K562 (cell line): ENCODE results near the gene CYP11A1. TPM values are rescaled to one million over a fixed set of nuclear protein-coding genes. Genes with fewer than 3 reads are reported as not detected.

ENCODE experiments used
- ATAC-seq: fragments of 200-7000 bp; cut with Tn5 transposase; 3 replicates; pipeline ENCODE4 v1.9.1; 2020; ENCODE audit warnings: moderate library complexity
- BruUV-seq: library from RNA; stranded (reverse); fragments of 400-500 nt; replicated peaks from 2 replicates; lab custom pipeline; 2021; lab: Mats Ljungman, UMichigan
- CTCF ChIA-PET: fragments of 300-600 bp; formaldehyde crosslinking; extraction: SDS; loops from one replicate; lab custom pipeline; 2021; ENCODE audit warnings: low intra/inter-chr PET ratio; lab: Yijun Ruan, JAX
- POLR2A ChIA-PET: fragments of 300-600, 350-650 bp; sonication (Branson Sonifier 250); formaldehyde crosslinking; extraction: SDS; loops from one replicate; lab custom pipeline; 2021; ENCODE audit warnings: antibody characterized with exemption, inconsistent platforms; lab: Yijun Ruan, JAX
- DNase-seq, 4 experiments: peaks; one replicate each; pipeline versions ENCODE4 v3.0.0 to v3.0.0-alpha.2; 2011 to 2018; ENCODE audit warnings: low spot score in 3 of 4, mixed read lengths in 3 of 4; ENCODE audit errors: extremely low read depth in 1 of 4
- FAIRE-seq: peaks from 2 replicates; lab custom pipeline; 2011; peaks lifted over from hg19 to GRCh38; lab: Jason Lieb, UNC
- H2AFZ ChIP-seq: 2 replicates; pipeline ENCODE4 v1.6.0; 2011; ENCODE audit warnings: low read depth, low read length, control low read depth, inconsistent platforms
- H3K27ac ChIP-seq: fragments of 200-600 bp; 3 replicates; pipeline ENCODE4 v1.8.0; 2011; ENCODE audit warnings: low read depth, mild to moderate bottlenecking, control low read depth, inconsistent platforms, low read length, moderate library complexity, mixed read lengths; ENCODE audit errors: extremely low read depth
- H3K27me3 ChIP-seq, 2 experiments: fragments of 300-600 bp in 1 of 2; 2 replicates in 1 of 2; 3 replicates in 1 of 2; pipeline versions ENCODE4 v1.6.0 to v1.8.0; 2011; ENCODE audit warnings: inconsistent platforms in 2 of 2, low read length in 2 of 2, mild to moderate bottlenecking in 1 of 2, mixed read lengths in 1 of 2, moderate library complexity in 1 of 2; ENCODE audit not compliant: control insufficient read depth in 2 of 2, insufficient read depth in 2 of 2
- H3K36me3 ChIP-seq: fragments of 300-600 bp; 3 replicates; pipeline ENCODE4 v1.8.0; 2011; ENCODE audit warnings: mild to moderate bottlenecking, low read length, inconsistent platforms; ENCODE audit not compliant: control insufficient read depth, insufficient read depth
- H3K4me1 ChIP-seq, 2 experiments: fragments of 200-600 bp in 1 of 2; replicated peaks in 1 of 2; 2 replicates in 1 of 2; 3 replicates in 1 of 2; pipeline versions ENCODE4 v1.5.1 to v1.8.0; 2011; ENCODE audit warnings: inconsistent platforms in 2 of 2, low read length in 2 of 2, mild to moderate bottlenecking in 1 of 2, mixed read lengths in 1 of 2, moderate library complexity in 1 of 2; ENCODE audit not compliant: control insufficient read depth in 2 of 2, insufficient read depth in 2 of 2
- H3K4me2 ChIP-seq: 2 replicates; pipeline ENCODE4 v1.6.1; 2011; ENCODE audit warnings: low read length, control low read depth, inconsistent platforms, mixed read lengths; ENCODE audit not compliant: insufficient read depth
- H3K4me3 ChIP-seq: fragments of 200-600 bp; sonication (generic), shearing (Covaris generic); 2 replicates; pipeline ENCODE4 v1.5.1; 2016; ENCODE audit warnings: control low read depth, inconsistent platforms
- H3K79me2 ChIP-seq: fragments of 200-600 bp; 3 replicates; pipeline ENCODE4 v1.8.0; 2011; ENCODE audit warnings: low read length, inconsistent platforms; ENCODE audit not compliant: control insufficient read depth, insufficient read depth
- H3K9ac ChIP-seq, 2 experiments: 2 replicates each; pipeline versions ENCODE4 v1.6.0 to v1.6.1; 2011; ENCODE audit warnings: low read depth in 2 of 2, low read length in 2 of 2, control low read depth in 1 of 2, inconsistent platforms in 1 of 2, mild to moderate bottlenecking in 1 of 2, mixed read lengths in 1 of 2; ENCODE audit not compliant: insufficient read depth in 1 of 2
- H3K9me1 ChIP-seq: one replicate; pipeline ENCODE4 v1.6.0; 2011; ENCODE audit warnings: inconsistent platforms, mild to moderate bottlenecking, low read length, moderate library complexity; ENCODE audit not compliant: control insufficient read depth, insufficient read depth
- H3K9me3 ChIP-seq: replicated peaks from 2 replicates; pipeline ENCODE4 v1.5.1; 2011; ENCODE audit warnings: low read depth, low read length, inconsistent platforms; ENCODE audit not compliant: control insufficient read depth, insufficient read depth
- H4K20me1 ChIP-seq: replicated peaks from 2 replicates; pipeline ENCODE4 v1.6.1; 2011; ENCODE audit warnings: low read length, inconsistent platforms, mixed read lengths; ENCODE audit not compliant: control insufficient read depth, insufficient read depth
- ATF1 ChIP-seq, 2 experiments: fragments of 450-650 bp in 1 of 2; IDR thresholded peaks; 2 replicates each; pipeline ENCODE4 v1.6.1; 2016; ENCODE audit warnings: missing compliant biosample characterization in 1 of 2, missing genetic modification characterization in 1 of 2
- BCOR ChIP-seq: fragments of 450-650 bp; IDR thresholded peaks from 2 replicates; pipeline ENCODE4 v1.6.1; 2016
- CGGBP1 ChIP-seq: fragments of 250-450 bp; sonication (Bioruptor Pico); IDR thresholded peaks from 2 replicates; pipeline ENCODE4 v1.9.0; 2021; ENCODE audit warnings: mild to moderate bottlenecking
- FIP1L1 ChIP-seq: fragments of 200-400 bp; formaldehyde crosslinking; IDR thresholded peaks from 2 replicates; pipeline ENCODE4 v1.6.1; 2018; ENCODE audit warnings: mild to moderate bottlenecking, low read depth, low read length; ENCODE audit not compliant: poor library complexity, severe bottlenecking
- GMEB1 ChIP-seq: fragments of 250-450 bp; sonication (Bioruptor Pico); IDR thresholded peaks from 2 replicates; pipeline ENCODE4 v1.4.0; 2020; ENCODE audit warnings: mild to moderate bottlenecking
- HDAC8 ChIP-seq: fragments of 450-650 bp; IDR thresholded peaks from 2 replicates; pipeline ENCODE4 v1.6.1; 2016; ENCODE audit warnings: mild to moderate bottlenecking, missing genetic modification characterization, moderate library complexity, missing compliant biosample characterization
- HMBOX1 ChIP-seq: sonication (generic); IDR thresholded peaks from 2 replicates; pipeline ENCODE4 v1.6.1; 2016
- MLX ChIP-seq, 2 experiments: fragments of 450-650 bp in 1 of 2; sonication (generic) in 1 of 2; formaldehyde crosslinking; conservative IDR thresholded peaks; 2 replicates each; pipeline versions ENCODE4 v1.4.0 to v1.8.1; 2020 to 2022; ENCODE audit warnings: mild to moderate bottlenecking in 1 of 2, missing genetic modification reagents in 1 of 2
- PYGO2 ChIP-seq: fragments of 450-650 bp; IDR thresholded peaks from 2 replicates; pipeline ENCODE4 v1.6.1; 2016; ENCODE audit warnings: mild to moderate bottlenecking, missing genetic modification characterization, moderate library complexity, missing compliant biosample characterization
- RBM22 ChIP-seq: fragments of 200-400 bp; formaldehyde crosslinking; IDR thresholded peaks from 2 replicates; pipeline ENCODE4 v1.6.1; 2018; ENCODE audit warnings: low read length, low read depth; ENCODE audit not compliant: poor library complexity, severe bottlenecking
- SMAD1 ChIP-seq: fragments of 150-350 bp; IDR thresholded peaks from 2 replicates; pipeline ENCODE4 v1.6.1; 2014; ENCODE audit warnings: low read length, low read depth; ENCODE audit not compliant: partially characterized antibody
- SRSF7 ChIP-seq: fragments of 200-400 bp; formaldehyde crosslinking; optimal IDR thresholded peaks from 2 replicates; pipeline ENCODE3; 2017; ENCODE audit warnings: mild to moderate bottlenecking, low read depth, low read length
- ZNF778 ChIP-seq: fragments of 450-650 bp; formaldehyde crosslinking; IDR thresholded peaks from 2 replicates; pipeline ENCODE4 v1.4.0; 2020; ENCODE audit warnings: mild to moderate bottlenecking, moderate library complexity
- WGBS: fragments of 100-300 bp; shearing (Covaris generic); methylation state at CpG from one replicate; pipeline ENCODE4 v1.1.6; 2016; ENCODE audit warnings: low coverage, mixed read lengths; ENCODE audit not compliant: insufficient coverage; ENCODE audit errors: missing lambda C conversion rate; 5-methylcytosine and 5-hydroxymethylcytosine counted together
- in situ Hi-C: fragments of 300-500 bp; cut with MboI; formaldehyde crosslinking; loops from 4 replicates; pipeline ENCODE4 v1.15.0; 2018; ENCODE audit warnings: inconsistent platforms, mixed read lengths
- intact Hi-C: fragments of 100-400 bp; cut with micrococcal nuclease; formaldehyde crosslinking; loops from 2 replicates; pipeline ENCODE4 v1.14.2; 2022
- polyA plus RNA-seq, 8 experiments: library from polyadenylated mRNA; depleted of rRNA in 4 of 8; stranded (reverse) in 5 of 8; unstranded in 3 of 8; fragments of >200 nt; fragmentation: Nextera tagmentation in 2 of 8; fragmentation: Illumina TruSeq in 1 of 8; extraction: Ambion mirVana in 2 of 8; extraction: Trizol in 1 of 8; gene quantifications; 2 replicates each; pipeline versions ENCODE4 v1.2.1 to v1.2.3, GENCODE V29; 2011 to 2014; ENCODE audit warnings: inconsistent platforms in 1 of 8, missing spikeins in 1 of 8
- total RNA-seq, 7 experiments: library from RNA; depleted of rRNA in 6 of 7; stranded (reverse); fragments of >200 nt in 6 of 7; fragmentation: Illumina TruSeq in 2 of 7; extraction: Trizol in 2 of 7; gene quantifications; 2 replicates each; pipeline versions ENCODE4 v1.2.1 to v1.2.3, GENCODE V29; 2011 to 2021; ENCODE audit warnings: low replicate concordance in 1 of 7

CYP11A1 gene
- total and polyA plus RNA-seq, 9 of the 15 experiments (the other 6 are each of a cell fraction or from before 2014, with no cell fraction given): 0.06 to 0.24 (median 0.10) TPM; not detected in 4

- intact Hi-C loops (no loop called here), in situ Hi-C loops (no loop called here)
- Histone ChIP-seq H3K9me3 (no peaks in the 10 kb centered on the region), H3K27ac (no peak overlapping the region), H4K20me1 (no peaks in the 10 kb centered on the region), H3K4me2 (no peak overlapping the region), H3K36me3 (no peaks in the 10 kb centered on the region), H2AFZ (no peak overlapping the region), H3K9ac (peak overlapping the region in 1 of 2 experiments; percentile 66; a peak in 2 of 4 replicates), H3K9me1 (no peaks in the 10 kb centered on the region), H3K4me3 (no peak overlapping the region), H3K4me1 (peaks cover 18 to 41% of the 10 kb centered on the region in 2 experiments), H3K27me3 (no peaks in the 10 kb centered on the region), H3K79me2 (no peaks in the 10 kb centered on the region)
- CTCF ChIA-PET: interaction anchor here (0.9 to 5.9 kb wide), 4 partner anchors 52 to 109 kb away, joined by 3 to 102 read pairs (median 12); partner anchors contain the start of gene SEMA7A
- FAIRE-seq (no peak), ATAC-seq (no peak), DNase-seq (no peak)
- POLR2A ChIA-PET: no interaction called here
- TF ChIP-seq MLX (CRISPR knock-in tag; conservative IDR thresholded peaks at IDR 0.05): no peak
- TF ChIP-seq FIP1L1: no peak
- no peak for TF ChIP-seq HMBOX1
- no peak for TF ChIP-seq ZNF778
- TF ChIP-seq GMEB1 (CRISPR knock-in tag): no peak
- no peak for TF ChIP-seq RBM22
- no peak for TF ChIP-seq HDAC8 (tag)
- TF ChIP-seq BCOR: no peak
- TF ChIP-seq SRSF7: no peak
- no peak for TF ChIP-seq PYGO2 (tag)
- no peak for TF ChIP-seq SMAD1
- TF ChIP-seq CGGBP1: no peak
- no peak for TF ChIP-seq ATF1 (CRISPR knock-in tag; IDR thresholded peaks at IDR 0.05)
- no peak for TF ChIP-seq ATF1 (tag; IDR thresholded peaks at IDR 0.05)
- whole genome bisulfite sequencing: 31% methylated on average over 3 of the region's 5 CpGs
- no TSS peak for BruUV-seq
These were observed 14.0 kb upstream of the CYP11A1 start for GRCh38 chr15:74381481-74381880.
